AG04450 (cell line): ENCODE measurements around the gene MAML3. TPM values are rescaled to one million over a fixed set of nuclear protein-coding genes. Genes with fewer than 3 reads are reported as not detected.

Experiments
- CTCF ChIA-PET: fragments of 300-600, 350-600 bp; formaldehyde crosslinking; extraction: SDS; loops from one replicate; lab custom pipeline; 2022; ENCODE audit warnings: antibody characterized with exemption, inconsistent platforms; lab: Charles Lee
- POLR2A ChIA-PET: fragments of 350-600 bp; formaldehyde crosslinking; extraction: SDS; loops from one replicate; lab custom pipeline; 2021; ENCODE audit warnings: antibody characterized with exemption, inconsistent platforms; lab: Yijun Ruan, JAX
- DNase-seq: peaks from one replicate; pipeline ENCODE4 v3.0.0-alpha.2; 2011; ENCODE audit warnings: low read depth, low spot score
- H3K27ac ChIP-seq: one replicate; pipeline ENCODE4 v1.5.1; 2012; ENCODE audit warnings: low read depth, low read length, control low read depth
- H3K27me3 ChIP-seq: one replicate; pipeline ENCODE4 v1.6.0; 2012; ENCODE audit warnings: low read length; ENCODE audit not compliant: control insufficient read depth, insufficient read depth
- H3K4me3 ChIP-seq: 2 replicates; pipeline ENCODE4 v1.5.1; 2011; ENCODE audit warnings: mild to moderate bottlenecking, low read depth, low read length, control low read depth
- H3K9me3 ChIP-seq: 2 replicates; pipeline ENCODE4 v1.5.1; 2012; ENCODE audit warnings: low read length; ENCODE audit not compliant: control insufficient read depth, insufficient read depth
- CTCF ChIP-seq: IDR thresholded peaks from 2 replicates; pipeline ENCODE4 v1.5.1; 2011; ENCODE audit warnings: low read depth, low read length, control low read depth, inconsistent platforms
- polyA plus RNA-seq: library from polyadenylated mRNA; depleted of rRNA; stranded (reverse); fragments of >200 nt; gene quantifications from 2 replicates; pipeline ENCODE4 v1.2.3, GENCODE V29; 2011

MAML3 gene
- polyA plus RNA-seq, 1 experiment: 4.1 TPM

GRCh38 chr4:139873111-139873860 is 280.7 kb downstream of the MAML3 start:
- no peak for TF ChIP-seq CTCF
- no peak overlapping the region for H3K27ac ChIP-seq
- ChIA-PET POLR2A (interaction anchor here (1.2 kb wide), 1 partner anchor 133 kb away, joined by 3 read pairs; no protein-coding TSS in a partner anchor), CTCF (interaction anchor here (0.6 kb wide), 1 partner anchor 115 kb away, joined by 6 read pairs; no protein-coding TSS in a partner anchor)
- DNase-seq: no peak
- H3K4me3 ChIP-seq: no peak overlapping the region
- H3K27me3 ChIP-seq: no peaks in the 10 kb centered on the region
- peaks cover 4% of the 10 kb centered on the region; the same call in 1 of the 2 replicates for H3K9me3 ChIP-seq

GRCh38 chr4:139872274-139872673 is 281.7 kb downstream of the MAML3 start:
- CTCF ChIA-PET: no interaction called here
- Histone ChIP-seq H3K9me3 (peaks cover 4% of the 10 kb centered on the region; the same call in 1 of the 2 replicates), H3K27me3 (no peaks in the 10 kb centered on the region), H3K27ac (no peak overlapping the region), H3K4me3 (no peak overlapping the region)
- POLR2A ChIA-PET: interaction anchor here (1.2 kb wide), 2 partner anchors 132 to 278 kb away, joined by 3 read pairs; no protein-coding TSS in a partner anchor
- DNase-seq: peak; percentile 80
- no peak for TF ChIP-seq CTCF

GRCh38 chr4:139869810-139870209 is 284.2 kb downstream of the MAML3 start:
- Histone ChIP-seq H3K27me3 (no peaks in the 10 kb centered on the region), H3K4me3 (no peak overlapping the region), H3K9me3 (peaks cover 4% of the 10 kb centered on the region; the same call in 1 of the 2 replicates), H3K27ac (no peak overlapping the region)
- ChIA-PET POLR2A (no interaction called here), CTCF (no interaction called here)
- no peak for TF ChIP-seq CTCF
- DNase-seq: no peak

GRCh38 chr4:139866276-139866962 is 287.6 kb downstream of the MAML3 start:
- H3K4me3 ChIP-seq: no peak overlapping the region
- no peak overlapping the region for H3K27ac ChIP-seq
- no peaks in the 10 kb centered on the region for H3K27me3 ChIP-seq
- ChIA-PET POLR2A (no interaction called here), CTCF (no interaction called here)
- H3K9me3 ChIP-seq: no peaks in the 10 kb centered on the region
- no peak for DNase-seq
- no peak for TF ChIP-seq CTCF

GRCh38 chr4:139865537-139865936 is 288.4 kb downstream of the MAML3 start:
- Histone ChIP-seq H3K27ac (no peak overlapping the region), H3K9me3 (no peaks in the 10 kb centered on the region), H3K27me3 (no peaks in the 10 kb centered on the region), H3K4me3 (no peak overlapping the region)
- CTCF ChIA-PET: no interaction called here
- POLR2A ChIA-PET: no interaction called here
- no peak for DNase-seq
- TF ChIP-seq CTCF: no peak
